Measurements from ENCODE around the gene CELA2A. TPM values are rescaled to one million over a fixed set of nuclear protein-coding genes. Genes with fewer than 3 reads are reported as not detected.

Gene CELA2A
- polyA plus RNA-seq, 1 donor (not counting 4 experiments of a cell fraction or from before 2014, with no cell fraction given): not detected

DNA sequence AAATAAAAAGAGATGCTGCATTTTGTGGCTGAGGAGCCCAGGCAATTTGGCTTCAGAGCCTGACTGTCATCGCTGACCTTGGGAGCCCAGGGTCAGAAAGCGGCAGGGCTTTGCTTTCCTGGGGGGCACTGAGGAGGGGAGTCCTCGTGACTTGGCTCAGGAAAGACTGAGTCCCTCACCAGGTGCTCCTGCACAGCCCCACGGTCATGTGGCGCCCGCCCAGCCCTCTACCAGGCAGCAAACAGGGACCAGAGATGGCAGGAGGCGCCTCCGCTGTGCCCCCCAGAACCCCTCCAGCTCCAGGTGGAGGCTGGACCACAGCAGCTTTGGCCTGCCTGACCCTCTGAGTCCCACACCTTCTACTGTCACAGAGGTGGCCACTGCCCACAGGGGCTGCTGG, 33.7 kb upstream of the CELA2A start:
- dilution Hi-C loops (cut with MboI; ENCODE audit: extremely low pct_ligation_motif_present, low sequenced_read_pairs): no loop called here
- DNase-seq (ENCODE audit: low read depth, low spot score): no peak
- no peak for FAIRE-seq
- no peak overlapping the region for H3K9ac ChIP-seq (ENCODE audit: control insufficient read depth, extremely low read depth, insufficient read depth, low read length)
- no peaks in the 10 kb centered on the region for H3K27me3 ChIP-seq (ENCODE audit: control insufficient read depth, extremely low read depth, insufficient read depth, low read length)
- no peak overlapping the region for H3K27ac ChIP-seq (ENCODE audit: control insufficient read depth, insufficient read depth, low read length)
- H4K20me1 ChIP-seq (ENCODE audit: control insufficient read depth, extremely low read depth, insufficient read depth, low read length): peaks cover 28% of the 10 kb centered on the region
- H3K36me3 ChIP-seq (ENCODE audit: control insufficient read depth in 2 of 2, extremely low read depth in 1 of 2, insufficient read depth in 2 of 2, low read length in 2 of 2): peaks cover 13 to 32% of the 10 kb centered on the region in 2 experiments
- H3K4me2 ChIP-seq (ENCODE audit: control insufficient read depth, extremely low read depth, insufficient read depth, low read depth, low read length): no peak overlapping the region
- TF ChIP-seq EZH2 (IDR thresholded peaks at IDR 0.05; ENCODE audit: low read length): no peak
- TF ChIP-seq, protein P1, sequence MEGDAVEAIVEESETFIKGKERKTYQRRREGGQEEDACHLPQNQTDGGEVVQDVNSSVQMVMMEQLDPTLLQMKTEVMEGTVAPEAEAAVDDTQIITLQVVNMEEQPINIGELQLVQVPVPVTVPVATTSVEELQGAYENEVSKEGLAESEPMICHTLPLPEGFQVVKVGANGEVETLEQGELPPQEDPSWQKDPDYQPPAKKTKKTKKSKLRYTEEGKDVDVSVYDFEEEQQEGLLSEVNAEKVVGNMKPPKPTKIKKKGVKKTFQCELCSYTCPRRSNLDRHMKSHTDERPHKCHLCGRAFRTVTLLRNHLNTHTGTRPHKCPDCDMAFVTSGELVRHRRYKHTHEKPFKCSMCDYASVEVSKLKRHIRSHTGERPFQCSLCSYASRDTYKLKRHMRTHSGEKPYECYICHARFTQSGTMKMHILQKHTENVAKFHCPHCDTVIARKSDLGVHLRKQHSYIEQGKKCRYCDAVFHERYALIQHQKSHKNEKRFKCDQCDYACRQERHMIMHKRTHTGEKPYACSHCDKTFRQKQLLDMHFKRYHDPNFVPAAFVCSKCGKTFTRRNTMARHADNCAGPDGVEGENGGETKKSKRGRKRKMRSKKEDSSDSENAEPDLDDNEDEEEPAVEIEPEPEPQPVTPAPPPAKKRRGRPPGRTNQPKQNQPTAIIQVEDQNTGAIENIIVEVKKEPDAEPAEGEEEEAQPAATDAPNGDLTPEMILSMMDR (optimal IDR thresholded peaks at IDR 0.05 in 1 of 3, IDR thresholded peaks at IDR 0.05 in 1 of 3, conservative IDR thresholded peaks at IDR 0.05 in 1 of 3; ENCODE audit: extremely low read depth in 1 of 3, insufficient read depth in 2 of 3, low read length in 3 of 3): no peak
- peaks cover 68% of the 10 kb centered on the region for H3K79me2 ChIP-seq (ENCODE audit: control insufficient read depth, insufficient read depth, low read length)
- no peaks in the 10 kb centered on the region for H3K9me1 ChIP-seq (ENCODE audit: control insufficient read depth, extremely low read depth, insufficient read depth, low read length)
- no peak overlapping the region for H3K4me3 ChIP-seq (ENCODE audit: control insufficient read depth in 2 of 3, extremely low read depth in 1 of 3, insufficient read depth in 2 of 3, low read depth in 1 of 3, low read length in 3 of 3)
- H2AFZ ChIP-seq (ENCODE audit: control insufficient read depth, low read length): no peak overlapping the region
- H3K9me3 ChIP-seq (ENCODE audit: control insufficient read depth, low read depth, low read length): no peaks in the 10 kb centered on the region
- peaks cover 35% of the 10 kb centered on the region for H3K4me1 ChIP-seq (ENCODE audit: control insufficient read depth, extremely low read depth, insufficient read depth, low read length)

DNA sequence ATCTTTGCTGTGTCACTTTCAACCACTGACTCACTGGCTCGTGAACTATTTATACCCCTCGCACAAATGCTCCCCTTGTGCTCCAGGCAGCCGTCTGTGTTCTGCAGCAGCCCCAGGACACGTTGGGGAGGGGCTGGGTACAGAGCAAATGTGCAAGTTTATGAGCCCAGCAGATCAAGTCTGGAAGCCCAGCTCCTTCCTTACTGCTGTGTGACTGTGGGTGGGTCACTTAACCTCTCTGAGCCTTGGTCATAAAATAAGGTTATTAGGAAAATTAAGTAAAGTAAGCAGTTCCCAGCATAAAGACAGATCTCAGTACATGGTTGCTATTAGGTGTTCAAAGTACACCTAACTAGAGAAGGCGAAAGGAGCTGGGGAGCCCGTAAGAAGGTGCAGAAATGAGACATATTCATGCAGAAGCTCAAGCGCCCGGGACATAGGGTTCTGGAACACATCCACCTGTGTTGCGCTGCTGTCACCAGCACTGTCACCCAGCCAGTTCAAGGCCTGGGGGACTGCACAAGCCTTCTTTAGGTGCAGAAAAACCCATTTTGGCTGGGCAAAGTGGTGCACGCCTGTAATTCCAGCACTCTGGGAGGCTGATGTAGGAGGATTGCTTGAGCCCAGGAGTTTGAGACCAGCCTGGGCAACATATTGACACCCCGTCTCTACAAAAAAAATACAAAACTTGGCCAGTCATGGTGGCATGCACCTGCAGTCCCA, 33.0 kb upstream of the CELA2A start:
- H3K4me3 ChIP-seq (ENCODE audit: control insufficient read depth in 2 of 3, extremely low read depth in 1 of 3, insufficient read depth in 2 of 3, low read depth in 1 of 3, low read length in 3 of 3): no peak overlapping the region
- H3K79me2 ChIP-seq (ENCODE audit: control insufficient read depth, insufficient read depth, low read length): peaks cover 67% of the 10 kb centered on the region
- dilution Hi-C loops (cut with MboI; ENCODE audit: extremely low pct_ligation_motif_present, low sequenced_read_pairs): no loop called here
- no peak overlapping the region for H2AFZ ChIP-seq (ENCODE audit: control insufficient read depth, low read length)
- TF ChIP-seq EZH2 (IDR thresholded peaks at IDR 0.05; ENCODE audit: low read length): no peak
- TF ChIP-seq, protein P1 (optimal IDR thresholded peaks at IDR 0.05 in 1 of 3, IDR thresholded peaks at IDR 0.05 in 1 of 3, conservative IDR thresholded peaks at IDR 0.05 in 1 of 3; ENCODE audit: extremely low read depth in 1 of 3, insufficient read depth in 2 of 3, low read length in 3 of 3): no peak
- no peak overlapping the region for H3K9ac ChIP-seq (ENCODE audit: control insufficient read depth, extremely low read depth, insufficient read depth, low read length)
- FAIRE-seq (no peak), DNase-seq (ENCODE audit: low read depth, low spot score) (no peak)
- no peaks in the 10 kb centered on the region for H3K9me3 ChIP-seq (ENCODE audit: control insufficient read depth, low read depth, low read length)
- H3K27me3 ChIP-seq (ENCODE audit: control insufficient read depth, extremely low read depth, insufficient read depth, low read length): no peaks in the 10 kb centered on the region
- H3K9me1 ChIP-seq (ENCODE audit: control insufficient read depth, extremely low read depth, insufficient read depth, low read length): no peaks in the 10 kb centered on the region
- no peak overlapping the region for H3K4me2 ChIP-seq (ENCODE audit: control insufficient read depth, extremely low read depth, insufficient read depth, low read depth, low read length)
- H3K4me1 ChIP-seq (ENCODE audit: control insufficient read depth, extremely low read depth, insufficient read depth, low read length): peaks cover 31% of the 10 kb centered on the region
- H4K20me1 ChIP-seq (ENCODE audit: control insufficient read depth, extremely low read depth, insufficient read depth, low read length): peaks cover 28% of the 10 kb centered on the region
- peaks cover 13 to 35% of the 10 kb centered on the region in 2 experiments for H3K36me3 ChIP-seq (ENCODE audit: control insufficient read depth in 2 of 2, extremely low read depth in 1 of 2, insufficient read depth in 2 of 2, low read length in 2 of 2)
- H3K27ac ChIP-seq (ENCODE audit: control insufficient read depth, insufficient read depth, low read length): no peak overlapping the region

Measured in keratinocyte (primary cell).